Inferior parietal cortex (tissue), 1 donor: ENCODE results near the gene SKIC8.

Source experiments
- DNase-seq: peaks from one replicate; pipeline ENCODE4 v3.0.0-alpha.2; 2016; ENCODE audit errors: extremely low spot score

The SKIC8 gene

GRCh38 chr15:78321786-78322185 lies 22.4 kb upstream of the SKIC8 start:
- no peak for DNase-seq

GRCh38 chr15:78321041-78321570 lies 21.7 kb upstream of the SKIC8 start:
- DNase-seq = no peak

GRCh38 chr15:78320183-78320582 lies 20.8 kb upstream of the SKIC8 start:
- no peak for DNase-seq

- no peak for DNase-seq
These were observed 20.2 kb upstream of the SKIC8 start for GRCh38 chr15:78319588-78319987.

- DNase-seq = no peak
These were observed 17.9 kb upstream of the SKIC8 start for GRCh38 chr15:78317145-78317836.

- DNase-seq = peak; percentile 70
These were observed 17.1 kb upstream of the SKIC8 start for GRCh38 chr15:78316283-78317083.

- no peak for DNase-seq
These were observed 16.4 kb upstream of the SKIC8 start for GRCh38 chr15:78315686-78316282.

GRCh38 chr15:78314181-78314581 lies 14.8 kb upstream of the SKIC8 start:
- DNase-seq = no peak

GRCh38 chr15:78313383-78313782 lies 14.0 kb upstream of the SKIC8 start:
- no peak for DNase-seq

GRCh38 chr15:78312957-78313356 lies 13.5 kb upstream of the SKIC8 start:
- DNase-seq = no peak

- no peak for DNase-seq
These were observed 13.1 kb upstream of the SKIC8 start for GRCh38 chr15:78312536-78312935.

GRCh38 chr15:78311292-78311691 lies 11.9 kb upstream of the SKIC8 start:
- DNase-seq = no peak

- peak; percentile 71 for DNase-seq
These were observed 9.1 kb upstream of the SKIC8 start for GRCh38 chr15:78308422-78309032.

- DNase-seq = no peak
These were observed 8.6 kb upstream of the SKIC8 start for GRCh38 chr15:78307976-78308375.

- no peak for DNase-seq
These were observed 6.9 kb upstream of the SKIC8 start for GRCh38 chr15:78306176-78306774.

GRCh38 chr15:78304216-78305066 lies 5.0 kb upstream of the SKIC8 start:
- DNase-seq = no peak

GRCh38 chr15:78302579-78303312 lies 3.3 kb upstream of the SKIC8 start:
- DNase-seq = no peak

GRCh38 chr15:78301828-78302227 lies 2.4 kb upstream of the SKIC8 start:
- no peak for DNase-seq

- no peak for DNase-seq
These were observed 1.9 kb upstream of the SKIC8 start for GRCh38 chr15:78301326-78301725.

- DNase-seq = no peak
These were observed 7.2 kb downstream of the SKIC8 start for GRCh38 chr15:78292219-78292618.
